ENCODE results near the gene PTPRK. TPM values are rescaled to one million over a fixed set of nuclear protein-coding genes. Genes with fewer than 3 reads are reported as not detected.

The PTPRK gene
- total and polyA plus RNA-seq, 2 donors (not counting 1 experiment from before 2014, with no cell fraction given) = 19.4 to 75.5 TPM

DNA sequence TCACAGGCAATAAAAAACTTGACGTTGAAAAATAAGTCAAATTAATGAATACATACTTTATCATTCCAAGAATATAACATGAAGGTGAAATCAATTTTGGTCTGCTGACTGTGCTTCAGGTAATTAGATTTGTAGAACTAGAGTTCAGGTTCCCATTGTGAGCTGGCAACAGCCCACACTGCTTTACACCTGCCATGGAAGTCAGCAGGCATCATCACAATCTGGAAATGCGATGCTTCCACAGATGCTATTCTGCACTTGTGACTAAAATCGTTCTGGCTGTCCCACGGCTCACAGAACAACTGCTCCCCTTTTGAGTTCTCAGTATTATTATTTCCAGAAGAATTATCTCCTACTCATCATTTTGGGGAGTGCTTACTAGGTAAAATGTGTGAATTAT lies 556.9 kb downstream of the PTPRK start:
- Histone ChIP-seq H3K4me3 (replicated peaks in 1 of 4; ENCODE audit: control extremely low read depth in 1 of 4, insufficient read depth in 1 of 4, low read depth in 3 of 4, low read length in 4 of 4) (no peak overlapping the region), H3K4me1 (ENCODE audit: control insufficient read depth, extremely low read depth, insufficient read depth, low read length) (no peaks in the 10 kb centered on the region), H3K9me3 (ENCODE audit: control insufficient read depth, insufficient read depth, low read depth, low read length) (no peaks in the 10 kb centered on the region), H3K79me2 (ENCODE audit: control insufficient read depth, insufficient read depth, low read length) (no peaks in the 10 kb centered on the region), H4K20me1 (ENCODE audit: control insufficient read depth, extremely low read depth, insufficient read depth, low read length) (no peaks in the 10 kb centered on the region), H3K36me3 (ENCODE audit: control insufficient read depth, insufficient read depth, low read length) (no peaks in the 10 kb centered on the region), H3K4me2 (ENCODE audit: extremely low read depth, insufficient read depth, low read length) (no peak overlapping the region), H2AFZ (ENCODE audit: low read length) (no peak overlapping the region), H3K27ac (ENCODE audit: insufficient read depth, low read length) (no peak overlapping the region), H3K27me3 (ENCODE audit: control insufficient read depth, insufficient read depth, low read length) (no peaks in the 10 kb centered on the region), H3K9ac (ENCODE audit: insufficient read depth, low read length) (no peak overlapping the region)
- TF ChIP-seq EZH2 (IDR thresholded peaks at IDR 0.05; ENCODE audit: low read length, missing control alignments) = no peak
- TF ChIP-seq, protein P1, sequence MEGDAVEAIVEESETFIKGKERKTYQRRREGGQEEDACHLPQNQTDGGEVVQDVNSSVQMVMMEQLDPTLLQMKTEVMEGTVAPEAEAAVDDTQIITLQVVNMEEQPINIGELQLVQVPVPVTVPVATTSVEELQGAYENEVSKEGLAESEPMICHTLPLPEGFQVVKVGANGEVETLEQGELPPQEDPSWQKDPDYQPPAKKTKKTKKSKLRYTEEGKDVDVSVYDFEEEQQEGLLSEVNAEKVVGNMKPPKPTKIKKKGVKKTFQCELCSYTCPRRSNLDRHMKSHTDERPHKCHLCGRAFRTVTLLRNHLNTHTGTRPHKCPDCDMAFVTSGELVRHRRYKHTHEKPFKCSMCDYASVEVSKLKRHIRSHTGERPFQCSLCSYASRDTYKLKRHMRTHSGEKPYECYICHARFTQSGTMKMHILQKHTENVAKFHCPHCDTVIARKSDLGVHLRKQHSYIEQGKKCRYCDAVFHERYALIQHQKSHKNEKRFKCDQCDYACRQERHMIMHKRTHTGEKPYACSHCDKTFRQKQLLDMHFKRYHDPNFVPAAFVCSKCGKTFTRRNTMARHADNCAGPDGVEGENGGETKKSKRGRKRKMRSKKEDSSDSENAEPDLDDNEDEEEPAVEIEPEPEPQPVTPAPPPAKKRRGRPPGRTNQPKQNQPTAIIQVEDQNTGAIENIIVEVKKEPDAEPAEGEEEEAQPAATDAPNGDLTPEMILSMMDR (conservative IDR thresholded peaks at IDR 0.05 in 1 of 2, IDR thresholded peaks at IDR 0.05 in 1 of 2; ENCODE audit: low read depth in 1 of 2, low read length in 2 of 2) = no peak
- no peak for DNase-seq (ENCODE audit: low read depth in 2 of 2)

DNA sequence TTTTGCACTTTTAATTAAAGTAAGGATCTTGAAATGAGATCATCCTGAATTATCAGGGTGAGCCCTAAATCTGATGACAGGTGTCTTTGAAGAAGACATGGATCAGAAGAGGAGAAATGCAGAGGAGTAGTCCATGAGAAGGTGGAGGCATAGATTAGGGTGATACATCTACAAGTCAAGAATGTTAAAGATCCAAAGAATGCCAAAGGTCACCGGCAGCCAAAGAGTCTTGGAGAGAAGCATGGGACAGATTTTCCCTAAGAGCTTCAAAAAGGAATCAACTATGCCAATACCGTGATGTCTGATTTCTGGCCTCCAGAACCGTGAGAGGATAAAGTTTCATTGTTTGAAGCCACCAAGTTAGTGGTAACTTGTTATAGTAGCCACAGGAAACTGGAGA lies 560.5 kb downstream of the PTPRK start:
- Histone ChIP-seq H3K9me3 (ENCODE audit: control insufficient read depth, insufficient read depth, low read depth, low read length) (no peaks in the 10 kb centered on the region), H2AFZ (ENCODE audit: low read length) (no peak overlapping the region), H3K4me1 (ENCODE audit: control insufficient read depth, extremely low read depth, insufficient read depth, low read length) (no peaks in the 10 kb centered on the region), H4K20me1 (ENCODE audit: control insufficient read depth, extremely low read depth, insufficient read depth, low read length) (no peaks in the 10 kb centered on the region), H3K4me2 (ENCODE audit: extremely low read depth, insufficient read depth, low read length) (no peak overlapping the region), H3K36me3 (ENCODE audit: control insufficient read depth, insufficient read depth, low read length) (no peaks in the 10 kb centered on the region), H3K4me3 (replicated peaks in 1 of 4; ENCODE audit: control extremely low read depth in 1 of 4, insufficient read depth in 1 of 4, low read depth in 3 of 4, low read length in 4 of 4) (no peak overlapping the region), H3K79me2 (ENCODE audit: control insufficient read depth, insufficient read depth, low read length) (no peaks in the 10 kb centered on the region), H3K27me3 (ENCODE audit: control insufficient read depth, insufficient read depth, low read length) (no peaks in the 10 kb centered on the region), H3K27ac (ENCODE audit: insufficient read depth, low read length) (no peak overlapping the region), H3K9ac (ENCODE audit: insufficient read depth, low read length) (no peak overlapping the region)
- no peak for DNase-seq (ENCODE audit: low read depth in 2 of 2)
- TF ChIP-seq, protein P1 (conservative IDR thresholded peaks at IDR 0.05 in 1 of 2, IDR thresholded peaks at IDR 0.05 in 1 of 2; ENCODE audit: low read depth in 1 of 2, low read length in 2 of 2) = no peak
- TF ChIP-seq EZH2 (IDR thresholded peaks at IDR 0.05; ENCODE audit: low read length, missing control alignments) = no peak

DNA sequence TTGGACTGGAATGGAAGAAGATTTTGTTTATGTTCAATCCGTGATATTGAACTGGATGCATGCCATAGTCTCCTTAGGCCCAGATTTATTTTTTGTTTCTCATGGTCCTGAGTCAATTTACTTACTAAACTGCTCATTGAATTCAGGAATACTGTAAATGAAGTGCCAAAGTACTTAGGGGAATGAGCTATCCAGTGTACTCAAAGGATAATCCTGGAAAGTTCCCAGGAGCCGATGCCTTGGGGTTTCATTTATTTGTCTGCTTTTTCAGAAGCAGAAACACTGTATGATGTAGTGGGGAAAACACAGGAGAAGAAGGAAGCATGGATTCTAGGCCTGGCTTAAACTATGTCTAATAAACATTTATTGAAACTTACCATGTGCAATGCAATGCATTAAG lies 563.4 kb downstream of the PTPRK start:
- no peak overlapping the region for H3K27ac ChIP-seq (ENCODE audit: insufficient read depth, low read length)
- no peak overlapping the region for H3K4me2 ChIP-seq (ENCODE audit: extremely low read depth, insufficient read depth, low read length)
- H3K9ac ChIP-seq (ENCODE audit: insufficient read depth, low read length) = no peak overlapping the region
- no peak for DNase-seq (ENCODE audit: low read depth in 2 of 2)
- H3K79me2 ChIP-seq (ENCODE audit: control insufficient read depth, insufficient read depth, low read length) = no peaks in the 10 kb centered on the region
- no peaks in the 10 kb centered on the region for H3K36me3 ChIP-seq (ENCODE audit: control insufficient read depth, insufficient read depth, low read length)
- H3K9me3 ChIP-seq (ENCODE audit: control insufficient read depth, insufficient read depth, low read depth, low read length) = no peaks in the 10 kb centered on the region
- H3K27me3 ChIP-seq (ENCODE audit: control insufficient read depth, insufficient read depth, low read length) = no peaks in the 10 kb centered on the region
- no peak overlapping the region for H2AFZ ChIP-seq (ENCODE audit: low read length)
- no peak overlapping the region for H3K4me3 ChIP-seq (replicated peaks in 1 of 4; ENCODE audit: control extremely low read depth in 1 of 4, insufficient read depth in 1 of 4, low read depth in 3 of 4, low read length in 4 of 4)
- H3K4me1 ChIP-seq (ENCODE audit: control insufficient read depth, extremely low read depth, insufficient read depth, low read length) = no peaks in the 10 kb centered on the region
- TF ChIP-seq, protein P1 (conservative IDR thresholded peaks at IDR 0.05 in 1 of 2, IDR thresholded peaks at IDR 0.05 in 1 of 2; ENCODE audit: low read depth in 1 of 2, low read length in 2 of 2) = no peak
- no peak for TF ChIP-seq EZH2 (IDR thresholded peaks at IDR 0.05; ENCODE audit: low read length, missing control alignments)
- no peaks in the 10 kb centered on the region for H4K20me1 ChIP-seq (ENCODE audit: control insufficient read depth, extremely low read depth, insufficient read depth, low read length)

Data from fibroblast of lung (primary cell).